GM19099 (cell line): ENCODE results near the gene INCA1.

ENCODE experiments used
- POLR2A ChIP-seq: IDR thresholded peaks from 3 replicates; pipeline ENCODE4 v1.6.1; 2011; ENCODE audit warnings: low read depth; ENCODE audit not compliant: insufficient read length; ENCODE audit errors: extremely low read depth

INCA1 gene

DNA sequence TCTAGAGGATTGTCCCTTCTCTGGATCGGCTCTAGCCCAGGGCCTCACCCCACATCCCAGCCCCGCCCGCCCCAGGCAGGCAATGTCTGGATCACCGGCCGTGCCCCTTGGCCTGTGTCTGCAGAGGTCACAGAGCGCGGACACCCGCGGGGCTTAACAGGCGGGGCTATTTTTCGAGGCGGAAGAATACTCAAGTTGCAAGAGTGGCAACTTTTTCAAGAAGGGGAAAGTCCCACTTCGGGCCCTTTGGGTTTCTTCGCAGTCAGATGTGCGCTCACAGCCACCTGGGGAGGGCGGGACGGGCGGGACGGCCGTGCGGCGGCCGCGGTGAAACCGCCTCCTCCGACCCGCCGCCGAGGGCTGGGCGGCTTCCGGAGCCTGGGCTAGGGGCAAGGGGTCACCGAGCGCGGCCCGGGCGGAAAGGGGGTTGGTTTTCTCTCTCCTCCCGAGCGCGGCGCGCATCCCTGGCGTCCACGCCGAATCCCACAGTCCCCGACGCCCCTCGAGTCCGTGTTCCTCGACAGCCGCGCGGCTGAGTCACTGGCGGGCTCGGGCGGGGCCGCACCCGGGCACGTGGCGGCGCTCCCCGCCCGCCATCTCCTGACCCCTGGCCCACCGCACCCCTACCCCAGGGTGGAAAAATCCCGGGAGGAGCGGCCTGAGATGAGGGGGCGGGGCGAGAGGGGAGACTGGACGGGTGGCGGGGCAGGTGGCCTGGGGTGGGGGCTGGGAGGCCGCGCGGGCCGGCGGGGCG lies 47.8 kb downstream of the INCA1 start:
- no peak for TF ChIP-seq POLR2A

DNA sequence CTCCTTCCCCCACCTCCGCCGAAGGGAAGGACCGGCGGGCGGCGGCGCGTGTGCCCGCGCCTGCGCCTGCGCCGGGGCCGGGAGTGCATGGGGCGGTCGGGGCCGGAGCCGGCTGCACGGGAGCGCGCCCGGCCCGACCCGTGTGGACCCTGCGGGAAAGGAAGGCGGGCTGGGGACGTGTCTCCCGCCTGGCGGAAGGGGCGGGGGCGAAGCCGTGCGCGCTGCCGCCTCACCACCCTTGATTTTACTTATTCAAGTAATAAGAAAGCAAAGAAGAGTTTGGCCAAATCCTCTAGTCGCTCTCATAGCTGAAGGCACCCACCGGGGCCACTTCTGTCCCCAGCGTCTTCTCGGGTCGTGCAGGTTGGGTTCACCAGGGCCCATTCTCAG lies 48.4 kb downstream of the INCA1 start:
- TF ChIP-seq POLR2A = peak; percentile 74

DNA sequence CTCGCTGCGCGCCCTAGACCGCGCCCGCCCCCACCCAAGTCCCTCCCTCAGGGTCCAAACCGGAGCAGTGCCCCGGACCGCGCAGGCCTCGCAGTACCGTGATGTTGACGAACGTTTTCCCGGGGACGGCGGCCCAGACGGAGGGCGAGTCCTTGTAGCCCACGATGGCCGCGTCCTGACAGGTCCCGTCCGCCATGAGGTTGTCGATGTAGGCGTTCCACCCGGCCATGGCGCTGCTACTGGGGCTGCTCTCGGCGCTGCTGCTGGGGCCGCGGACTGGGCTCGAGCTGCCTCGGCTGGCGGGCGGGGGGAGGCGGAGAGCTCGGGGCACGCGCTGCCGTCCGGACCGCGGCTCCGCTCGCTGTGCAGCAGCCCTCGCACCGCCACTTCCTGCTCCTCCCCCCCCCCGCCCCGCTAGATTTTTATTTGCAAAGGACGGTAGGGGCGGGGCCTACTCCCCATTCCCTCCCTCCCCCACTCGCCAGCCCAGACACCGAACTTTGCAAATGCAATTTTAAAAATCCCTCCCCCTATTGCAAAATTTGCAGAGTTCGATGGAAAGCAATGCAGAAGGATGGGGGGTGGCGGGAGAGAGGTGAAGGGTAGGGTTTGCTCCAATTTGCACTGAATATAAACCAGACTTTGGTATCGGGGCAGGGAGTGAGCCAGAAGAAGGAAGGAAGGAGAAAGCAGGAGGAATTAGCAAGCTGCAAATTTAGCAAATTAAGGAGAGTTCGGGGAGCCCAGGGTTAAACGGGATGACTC lies 49.0 kb downstream of the INCA1 start, which contains the start of gene PFN1:
Gene PFN1, minus strand, starts transcription at position 365 of the 765 bp plus-strand sequence. Its CDS starts 136 bp downstream, at position 229.
- TF ChIP-seq POLR2A = peak; percentile 97

DNA sequence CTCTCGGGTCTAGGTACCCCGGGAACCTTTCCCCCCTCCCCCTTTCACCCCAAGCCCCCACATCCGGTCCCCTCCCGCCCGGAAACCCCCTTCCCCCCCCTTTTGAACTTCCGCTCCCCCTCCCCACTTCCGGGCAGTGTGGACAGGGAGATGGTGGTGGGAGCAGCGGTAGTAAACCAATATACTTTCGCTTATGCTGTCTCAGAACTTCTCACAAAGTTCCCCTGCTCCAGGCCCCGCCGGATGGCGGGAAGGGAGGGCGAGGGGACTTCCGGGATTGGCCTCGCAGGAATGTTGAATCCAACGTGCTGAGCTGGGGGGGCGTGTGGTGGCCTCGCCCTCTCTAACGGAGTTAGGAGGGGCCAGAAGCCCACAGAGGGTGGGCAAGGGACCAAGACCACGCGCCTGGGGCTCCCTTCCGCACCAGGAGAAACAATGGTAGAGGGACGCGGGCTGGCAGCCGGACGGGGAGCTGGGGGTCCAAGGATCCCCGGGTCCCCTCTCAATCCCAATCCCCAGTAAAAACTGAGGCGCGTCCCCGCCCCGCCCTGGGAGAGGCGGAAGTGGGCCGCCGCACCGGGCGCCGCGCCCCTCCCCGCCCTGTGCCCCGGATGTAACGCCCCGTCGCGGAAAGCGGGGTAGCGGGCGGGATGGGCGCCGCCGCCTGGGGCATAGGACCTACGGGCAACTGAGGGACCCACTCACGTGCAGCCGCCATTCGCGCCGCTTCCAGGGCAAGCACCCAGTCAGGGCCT lies 49.7 kb downstream of the INCA1 start:
- TF ChIP-seq POLR2A = no peak

DNA sequence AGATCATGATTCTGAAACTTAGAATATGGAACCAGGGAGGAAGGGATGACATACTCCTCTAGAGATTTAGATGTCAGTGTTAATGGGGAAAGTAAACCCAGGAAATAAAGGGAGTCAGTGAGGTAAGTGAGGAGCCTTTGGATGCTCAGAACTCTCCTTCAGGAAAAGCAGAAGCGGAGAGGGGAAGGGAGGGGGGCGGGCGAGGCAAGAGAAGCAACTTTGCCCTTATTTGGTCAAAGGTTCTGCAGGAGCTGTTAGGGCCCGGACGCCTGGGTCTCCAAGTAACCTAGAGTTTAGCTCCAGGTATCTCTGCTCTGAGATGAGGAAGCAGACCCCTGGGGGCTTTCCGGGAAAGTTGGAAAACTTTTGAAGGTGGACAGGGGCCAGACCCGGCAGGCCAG lies 50.3 kb downstream of the INCA1 start:
- TF ChIP-seq POLR2A = no peak

DNA sequence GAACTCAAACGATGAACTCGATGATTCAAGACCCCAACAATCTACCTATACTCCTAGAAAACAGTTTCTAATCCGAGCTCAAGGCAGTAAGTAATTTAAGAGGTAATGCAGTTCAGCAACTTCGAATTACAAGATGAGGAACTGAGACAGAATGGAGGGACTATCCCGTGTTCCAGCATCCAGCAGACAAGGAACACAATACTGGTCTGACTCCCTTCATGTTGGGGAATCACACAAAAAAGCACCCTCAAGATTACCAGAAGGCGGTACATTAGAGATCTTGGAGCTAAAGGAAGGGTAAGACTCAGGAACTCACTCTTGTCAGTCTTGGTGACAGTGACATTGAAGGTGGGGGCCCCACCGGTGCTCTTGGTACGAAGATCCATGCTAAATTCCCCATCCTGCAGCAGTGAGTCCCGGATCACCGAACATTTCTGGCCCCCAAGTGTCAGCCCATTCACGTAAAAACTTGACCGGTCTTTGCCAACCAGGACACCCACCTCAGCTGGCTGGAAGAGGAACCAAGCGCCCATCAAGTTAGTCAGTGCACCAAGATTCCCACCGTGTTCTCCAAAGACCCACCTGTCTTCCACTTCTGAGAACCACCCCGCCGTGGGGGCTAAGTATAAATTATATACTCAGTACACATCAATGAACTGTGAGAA lies 50.9 kb downstream of the INCA1 start:
- TF ChIP-seq POLR2A = no peak

DNA sequence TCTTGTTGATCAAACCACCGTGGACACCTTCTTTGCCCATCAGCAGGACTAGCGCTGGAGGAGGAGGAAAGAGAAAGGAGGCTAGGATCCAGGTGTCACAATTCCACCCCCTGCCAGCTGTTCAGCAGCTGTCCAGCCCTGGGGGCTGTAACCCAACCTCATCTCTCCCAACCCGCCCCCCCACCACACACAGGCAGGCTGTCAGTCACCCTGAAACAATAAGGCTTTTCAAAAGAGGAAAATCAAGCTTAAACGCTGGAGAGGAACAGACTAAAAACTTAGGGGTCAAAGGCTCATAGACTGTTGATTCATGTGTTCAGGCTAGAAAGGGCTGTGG lies 51.4 kb downstream of the INCA1 start:
- TF ChIP-seq POLR2A = no peak

DNA sequence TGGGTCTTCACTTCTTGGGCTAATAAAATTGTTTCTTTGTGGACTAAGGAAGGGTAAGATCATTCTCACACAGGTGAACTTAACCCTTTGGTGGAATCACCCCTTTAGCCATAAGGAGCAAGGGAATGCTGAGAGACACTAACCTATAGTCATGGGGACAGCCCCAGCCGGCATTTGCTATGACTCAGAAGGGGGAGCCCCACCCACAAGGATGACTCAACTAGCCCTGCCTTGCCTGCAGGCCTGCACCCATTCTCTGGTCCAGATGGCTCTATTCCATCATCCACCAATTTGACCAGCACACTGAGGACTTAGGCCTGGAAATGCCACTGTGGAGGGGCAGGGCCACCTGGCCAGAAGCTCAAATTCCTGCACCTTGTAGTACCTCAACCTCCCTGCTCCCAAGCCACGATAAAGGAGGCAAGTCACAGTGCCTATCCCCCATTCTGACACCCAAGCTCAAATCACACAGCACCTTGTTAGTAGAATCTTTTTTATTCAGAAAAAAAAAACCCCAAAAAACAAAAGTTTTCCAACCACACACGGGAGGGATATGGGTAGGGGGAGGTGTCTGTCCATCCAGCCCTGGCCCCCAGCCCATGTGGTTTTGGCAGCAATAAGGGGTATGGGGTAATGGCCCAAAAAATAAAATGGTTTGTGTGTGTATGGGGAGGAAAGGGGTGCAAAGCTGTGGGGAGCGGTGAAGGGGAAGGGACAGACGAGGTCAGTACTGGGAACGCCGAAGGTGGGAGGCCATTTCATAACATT lies 52.0 kb downstream of the INCA1 start:
- no peak for TF ChIP-seq POLR2A

DNA sequence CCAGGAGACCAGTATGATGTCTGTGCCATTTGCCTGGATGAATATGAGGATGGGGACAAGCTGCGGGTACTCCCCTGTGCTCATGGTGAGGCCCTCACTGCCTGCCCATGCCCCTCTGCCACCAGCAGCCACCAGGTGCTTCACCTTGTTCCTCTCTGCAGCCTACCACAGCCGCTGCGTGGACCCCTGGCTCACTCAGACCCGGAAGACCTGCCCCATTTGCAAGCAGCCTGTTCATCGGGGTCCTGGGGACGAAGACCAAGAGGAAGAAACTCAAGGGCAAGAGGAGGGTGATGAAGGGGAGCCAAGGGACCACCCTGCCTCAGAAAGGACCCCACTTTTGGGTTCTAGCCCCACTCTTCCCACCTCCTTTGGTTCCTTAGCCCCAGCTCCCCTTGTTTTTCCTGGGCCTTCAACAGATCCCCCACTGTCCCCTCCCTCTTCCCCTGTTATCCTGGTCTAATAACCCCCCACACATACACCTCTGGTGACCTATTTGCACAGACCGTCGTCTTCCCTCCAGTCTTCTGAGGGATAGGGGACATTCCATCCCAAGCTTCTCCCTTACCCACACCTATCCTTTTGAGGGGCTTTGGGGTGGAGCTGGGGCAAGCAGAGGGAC lies 52.7 kb downstream of the INCA1 start:
- peak; percentile 51 for TF ChIP-seq POLR2A

DNA sequence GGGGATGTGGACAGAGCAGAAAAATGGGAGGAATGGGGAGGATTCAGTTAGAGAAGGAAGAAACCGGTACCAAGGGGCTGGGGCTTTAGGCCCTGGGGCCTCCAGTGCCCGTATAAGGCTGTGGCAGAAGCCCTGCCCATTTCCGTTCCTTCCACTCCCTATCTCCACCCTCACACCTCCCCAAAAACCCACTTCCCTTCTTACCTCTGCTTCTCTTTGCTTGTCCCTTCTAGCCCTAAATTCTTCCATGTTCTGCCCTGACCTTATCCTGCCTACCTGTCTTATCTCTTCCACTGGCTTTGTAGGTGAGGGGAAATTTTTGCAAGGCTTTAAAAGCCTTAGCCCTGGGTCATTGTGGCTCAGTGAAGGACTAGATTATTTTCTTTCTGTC lies 53.2 kb downstream of the INCA1 start:
- peak; percentile 31 for TF ChIP-seq POLR2A

DNA sequence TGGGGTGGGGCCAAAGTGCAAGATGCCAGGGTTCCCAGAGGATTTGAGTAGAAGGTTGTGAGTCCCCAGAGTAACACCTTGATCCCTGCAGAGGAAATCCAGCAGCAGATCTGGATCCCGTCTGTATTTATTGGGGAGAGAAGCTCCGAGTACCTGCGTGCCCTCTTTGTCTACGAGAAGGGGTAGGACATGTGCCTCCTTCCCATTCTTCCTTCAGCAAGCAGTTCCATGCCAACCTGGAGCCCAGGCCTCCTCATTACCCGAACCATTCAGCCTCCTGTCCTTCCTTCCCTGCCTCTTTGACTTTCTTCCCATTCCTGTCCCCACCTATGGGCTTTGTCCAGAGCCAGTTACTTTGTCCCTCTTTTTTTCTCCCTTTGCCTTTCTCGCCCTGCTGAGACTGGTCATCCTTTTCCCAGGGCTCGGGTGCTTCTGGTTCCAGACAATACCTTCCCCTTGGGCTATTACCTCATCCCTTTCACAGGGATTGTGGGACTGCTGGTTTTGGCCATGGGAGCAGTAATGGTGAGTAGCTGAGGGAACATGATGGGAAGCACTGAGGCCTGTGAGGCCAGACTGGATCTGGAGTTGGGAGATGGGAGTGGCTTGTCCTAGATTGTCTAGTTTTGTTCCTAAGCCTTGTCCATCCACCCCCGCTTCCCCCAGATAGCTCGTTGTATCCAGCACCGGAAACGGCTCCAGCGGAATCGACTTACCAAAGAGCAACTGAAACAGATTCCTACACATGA lies 54.4 kb downstream of the INCA1 start:
- TF ChIP-seq POLR2A = peak; percentile 21

DNA sequence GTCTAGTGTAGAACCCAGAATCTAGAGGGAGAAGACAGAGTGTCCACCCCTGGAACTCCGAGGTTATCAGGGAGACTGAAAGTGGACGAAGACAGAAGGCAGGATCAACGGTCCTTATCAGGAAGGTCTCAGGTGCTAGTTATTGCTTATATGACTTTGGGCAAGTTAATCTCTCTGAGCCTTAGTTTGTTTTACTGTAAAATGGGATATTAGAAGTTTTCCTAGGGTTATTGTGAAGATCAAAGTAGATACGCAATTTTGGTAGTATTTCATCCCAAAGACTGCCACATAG lies 56.1 kb downstream of the INCA1 start:
- no peak for TF ChIP-seq POLR2A

DNA sequence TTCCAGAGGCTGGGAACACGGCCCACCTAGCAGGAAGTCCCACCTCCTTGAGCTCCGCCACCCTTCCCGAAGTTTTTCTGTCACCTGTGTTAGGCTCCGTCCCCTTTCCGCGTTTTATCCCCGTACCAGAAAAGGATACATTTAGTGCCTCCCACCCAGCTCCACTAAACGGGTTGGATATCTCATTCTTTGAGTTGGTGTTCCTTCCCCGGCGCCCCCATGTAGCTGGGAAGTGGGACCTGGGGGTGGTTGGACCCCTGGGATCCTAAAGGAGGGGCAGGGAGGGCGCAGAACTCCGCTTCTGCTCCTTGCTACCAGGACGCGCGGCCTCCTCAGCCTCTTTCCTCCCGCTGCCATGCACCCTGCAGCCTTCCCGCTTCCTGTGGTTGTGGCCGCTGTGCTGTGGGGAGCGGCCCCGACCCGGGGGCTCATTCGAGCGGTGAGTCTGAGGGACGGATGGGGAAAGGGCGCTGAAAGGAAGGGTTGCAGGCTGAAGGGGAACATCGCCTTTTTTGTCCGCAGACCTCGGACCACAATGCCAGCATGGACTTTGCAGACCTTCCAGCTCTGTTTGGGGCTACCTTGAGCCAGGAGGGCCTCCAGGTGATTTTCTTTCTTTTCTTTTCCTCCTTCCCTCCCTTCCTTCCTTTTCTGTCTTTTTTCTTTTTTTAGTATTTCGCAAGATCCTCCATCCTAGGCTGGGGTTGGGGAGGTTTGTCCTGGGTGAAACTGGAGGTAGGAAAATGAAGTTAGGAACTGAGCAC lies 56.6 kb downstream of the INCA1 start:
- TF ChIP-seq POLR2A = no peak

DNA sequence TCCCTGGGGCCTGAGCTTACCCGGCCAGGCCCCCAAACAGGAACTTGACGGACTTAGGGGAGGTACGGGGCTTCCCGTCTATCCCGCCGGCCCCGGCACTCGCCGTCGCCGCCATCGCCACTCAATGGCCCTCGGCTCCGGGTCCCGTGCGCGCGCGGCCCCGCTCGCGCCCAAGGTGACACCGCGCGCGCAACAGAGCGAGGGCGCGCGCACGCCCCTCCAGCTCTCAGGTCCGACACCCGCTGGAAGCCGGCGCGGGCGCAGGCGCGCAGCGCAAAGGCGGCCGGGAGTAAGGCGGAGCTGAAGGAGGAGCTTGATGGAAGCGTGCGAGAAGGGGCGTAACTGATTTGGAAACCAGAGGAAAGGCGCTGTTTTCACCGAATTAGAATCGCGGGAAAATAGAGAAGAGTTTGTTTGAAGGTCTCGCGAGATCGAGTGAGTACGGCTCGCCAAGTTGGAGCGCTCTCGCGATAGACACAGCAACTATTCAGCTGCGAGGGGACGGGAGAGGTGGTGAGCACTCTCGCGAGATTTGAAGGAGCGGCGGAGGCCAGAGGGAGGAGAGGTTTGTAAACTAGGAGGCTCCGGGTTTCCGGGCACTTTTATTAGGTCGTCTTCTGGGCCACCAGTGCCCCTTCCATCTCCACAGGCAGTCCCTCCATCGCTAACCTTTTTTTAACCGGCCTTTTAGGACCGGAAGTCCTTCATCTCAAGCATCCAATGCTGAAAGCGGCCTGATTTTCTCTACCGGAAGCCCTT lies 57.3 kb downstream of the INCA1 start, which contains the start of the genes RNF167 and SLC25A11:
Gene RNF167, plus strand, starts transcription at position 473 of the 759 bp plus-strand sequence. CDS start 642 bp downstream, outside the sequence.
Gene SLC25A11, minus strand, starts transcription at position 251 of the 759 bp plus-strand sequence. Its CDS starts 136 bp downstream, at position 115.
- peak; percentile 92 for TF ChIP-seq POLR2A
